Measurements from ENCODE around the gene PTPRN2.

Gene PTPRN2

GRCh38 chr7:158586499-158587161 is 993 bp downstream of the PTPRN2 start:
- TF ChIP-seq, protein P1, sequence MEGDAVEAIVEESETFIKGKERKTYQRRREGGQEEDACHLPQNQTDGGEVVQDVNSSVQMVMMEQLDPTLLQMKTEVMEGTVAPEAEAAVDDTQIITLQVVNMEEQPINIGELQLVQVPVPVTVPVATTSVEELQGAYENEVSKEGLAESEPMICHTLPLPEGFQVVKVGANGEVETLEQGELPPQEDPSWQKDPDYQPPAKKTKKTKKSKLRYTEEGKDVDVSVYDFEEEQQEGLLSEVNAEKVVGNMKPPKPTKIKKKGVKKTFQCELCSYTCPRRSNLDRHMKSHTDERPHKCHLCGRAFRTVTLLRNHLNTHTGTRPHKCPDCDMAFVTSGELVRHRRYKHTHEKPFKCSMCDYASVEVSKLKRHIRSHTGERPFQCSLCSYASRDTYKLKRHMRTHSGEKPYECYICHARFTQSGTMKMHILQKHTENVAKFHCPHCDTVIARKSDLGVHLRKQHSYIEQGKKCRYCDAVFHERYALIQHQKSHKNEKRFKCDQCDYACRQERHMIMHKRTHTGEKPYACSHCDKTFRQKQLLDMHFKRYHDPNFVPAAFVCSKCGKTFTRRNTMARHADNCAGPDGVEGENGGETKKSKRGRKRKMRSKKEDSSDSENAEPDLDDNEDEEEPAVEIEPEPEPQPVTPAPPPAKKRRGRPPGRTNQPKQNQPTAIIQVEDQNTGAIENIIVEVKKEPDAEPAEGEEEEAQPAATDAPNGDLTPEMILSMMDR (IDR thresholded peaks at IDR 0.05; ENCODE audit: borderline replicate concordance, control extremely low read depth, extremely low read depth, insufficient read depth, missing control alignments) = no peak
- DNase-seq (ENCODE audit: low spot score) = no peak
- in situ Hi-C loops (cut with MboI; ENCODE audit: low sequenced_read_pairs, unreplicated experiment) = no loop called here

DNA sequence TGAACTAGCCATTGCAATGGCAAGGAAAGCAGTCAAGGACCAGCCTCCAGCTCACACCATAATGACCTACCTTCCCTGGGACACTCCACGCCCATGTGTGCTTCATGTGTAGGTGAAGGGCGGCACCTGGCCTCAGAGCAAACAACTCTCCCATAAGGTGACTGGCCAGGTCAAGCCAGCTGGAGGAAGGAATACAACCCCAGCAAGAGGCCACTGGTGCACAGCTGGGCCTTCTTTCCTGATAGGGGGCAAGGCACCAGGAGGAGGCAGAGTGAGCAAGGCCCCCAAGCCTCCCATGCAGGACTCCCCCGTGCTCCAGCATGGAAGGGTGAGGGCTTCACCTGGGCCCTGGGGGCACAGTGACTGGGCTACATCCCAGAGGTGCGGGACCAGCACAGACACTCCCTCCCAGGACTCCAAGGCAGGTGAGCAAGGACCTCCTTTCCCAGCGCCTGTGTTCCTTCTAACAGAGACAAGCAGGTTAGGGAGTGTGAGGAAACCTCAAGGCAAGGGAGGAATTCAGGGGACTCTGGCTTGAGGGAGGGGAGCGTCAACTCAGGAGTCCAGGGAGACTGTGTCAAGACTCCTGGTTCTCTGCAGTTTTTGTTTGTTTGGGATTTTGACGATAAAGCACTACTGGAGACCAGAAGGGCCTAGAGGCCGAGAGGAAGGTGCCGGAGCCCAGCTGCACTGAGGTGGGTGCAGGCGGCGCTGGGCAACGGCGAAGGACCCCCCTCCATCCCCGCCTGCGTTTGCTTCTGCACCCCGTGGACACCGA is 1.7 kb downstream of the PTPRN2 start:
- DNase-seq (ENCODE audit: low spot score) = no peak
- TF ChIP-seq, protein P1 (IDR thresholded peaks at IDR 0.05; ENCODE audit: borderline replicate concordance, control extremely low read depth, extremely low read depth, insufficient read depth, missing control alignments) = no peak
- in situ Hi-C loops (cut with MboI; ENCODE audit: low sequenced_read_pairs, unreplicated experiment) = no loop called here

- in situ Hi-C loops (cut with MboI; ENCODE audit: low sequenced_read_pairs, unreplicated experiment) = no loop called here
- no peak for DNase-seq (ENCODE audit: low spot score)
- TF ChIP-seq, protein P1 (IDR thresholded peaks at IDR 0.05; ENCODE audit: borderline replicate concordance, control extremely low read depth, extremely low read depth, insufficient read depth, missing control alignments) = no peak
Measured at GRCh38 chr7:158584407-158584806, 3.2 kb downstream of the PTPRN2 start.

GRCh38 chr7:158583810-158584209 is 3.8 kb downstream of the PTPRN2 start:
- in situ Hi-C loops (cut with MboI; ENCODE audit: low sequenced_read_pairs, unreplicated experiment) = no loop called here
- TF ChIP-seq, protein P1 (IDR thresholded peaks at IDR 0.05; ENCODE audit: borderline replicate concordance, control extremely low read depth, extremely low read depth, insufficient read depth, missing control alignments) = no peak

DNA sequence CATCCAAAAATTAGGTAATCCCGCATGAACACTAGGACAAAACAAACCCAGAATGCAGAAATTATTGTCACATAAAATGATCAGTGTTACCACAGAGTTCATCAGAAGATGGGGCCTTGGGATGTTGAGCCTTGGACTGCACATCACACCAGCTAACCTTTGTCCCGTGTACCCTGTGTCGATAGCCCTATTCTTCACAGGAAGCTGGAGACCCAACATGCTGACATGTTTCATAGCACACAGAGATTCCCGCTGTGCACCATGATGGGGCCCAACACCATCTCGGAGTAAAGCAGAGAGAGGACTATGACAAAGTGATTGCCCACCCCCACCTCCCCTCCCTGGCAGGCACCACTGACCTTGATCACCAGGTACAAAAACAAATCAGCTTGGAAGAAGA is 4.5 kb downstream of the PTPRN2 start:
- in situ Hi-C loops (cut with MboI; ENCODE audit: low sequenced_read_pairs, unreplicated experiment) = no loop called here

More at GRCh38 chr7:158583810-158584209, 3.8 kb downstream of the PTPRN2 start:
- DNase-seq (ENCODE audit: low spot score) = no peak

DNA sequence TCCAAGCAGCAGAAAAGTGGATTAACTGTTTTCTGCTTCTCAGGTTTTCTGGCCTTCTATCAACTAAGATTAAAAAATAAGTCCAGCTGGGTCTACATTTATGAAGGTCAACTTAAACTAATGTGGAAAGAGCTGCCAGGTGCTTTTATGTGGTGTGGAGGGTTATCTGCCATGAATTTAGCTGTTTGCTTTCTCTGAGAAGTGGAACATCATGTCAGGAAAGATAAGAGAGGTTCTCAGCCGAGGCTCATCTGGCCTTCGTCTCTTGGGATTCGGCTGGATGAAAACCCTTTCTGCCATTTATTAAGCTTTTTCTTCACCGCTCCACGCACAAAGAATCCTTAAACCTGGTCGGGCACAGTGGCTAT is 5.5 kb downstream of the PTPRN2 start:
- no peak for DNase-seq (ENCODE audit: low spot score)
- in situ Hi-C loops (cut with MboI; ENCODE audit: low sequenced_read_pairs, unreplicated experiment) = no loop called here
- TF ChIP-seq, protein P1 (IDR thresholded peaks at IDR 0.05; ENCODE audit: borderline replicate concordance, control extremely low read depth, extremely low read depth, insufficient read depth, missing control alignments) = no peak

More for the DNA sequence above, 4.5 kb downstream of the PTPRN2 start:
- TF ChIP-seq, protein P1 (IDR thresholded peaks at IDR 0.05; ENCODE audit: borderline replicate concordance, control extremely low read depth, extremely low read depth, insufficient read depth, missing control alignments) = no peak
- DNase-seq (ENCODE audit: low spot score) = no peak
